Measurements from ENCODE around the gene GALNT2.

GALNT2 gene

GRCh38 chr1:230146709-230147108 lies 79.7 kb downstream of the GALNT2 start:
- no peak for DNase-seq (ENCODE audit: low spot score)

GRCh38 chr1:230147253-230148125 lies 80.5 kb downstream of the GALNT2 start:
- DNase-seq (ENCODE audit: low spot score), result no peak

GRCh38 chr1:230148126-230148652 lies 81.2 kb downstream of the GALNT2 start:
- no peak for DNase-seq (ENCODE audit: low spot score)

GRCh38 chr1:230148768-230149469 lies 81.9 kb downstream of the GALNT2 start:
- no peak for DNase-seq (ENCODE audit: low spot score)

- no peak for DNase-seq (ENCODE audit: low spot score)
Observed at GRCh38 chr1:230149751-230150584, 82.9 kb downstream of the GALNT2 start.

GRCh38 chr1:230150615-230151014 lies 83.6 kb downstream of the GALNT2 start:
- no peak for DNase-seq (ENCODE audit: low spot score)

- no peak for DNase-seq (ENCODE audit: low spot score)
Observed at GRCh38 chr1:230151924-230152468, 85.0 kb downstream of the GALNT2 start.

- DNase-seq (ENCODE audit: low spot score), result no peak
Observed at GRCh38 chr1:230152999-230153398, 86.0 kb downstream of the GALNT2 start.

GRCh38 chr1:230153641-230154296 lies 86.7 kb downstream of the GALNT2 start:
- no peak for DNase-seq (ENCODE audit: low spot score)

- DNase-seq (ENCODE audit: low spot score), result no peak
Observed at GRCh38 chr1:230155021-230155420, 88.0 kb downstream of the GALNT2 start.

GRCh38 chr1:230156068-230156467 lies 89.0 kb downstream of the GALNT2 start:
- no peak for DNase-seq (ENCODE audit: low spot score)

- DNase-seq (ENCODE audit: low spot score), result no peak
Observed at GRCh38 chr1:230156536-230156935, 89.5 kb downstream of the GALNT2 start.

GRCh38 chr1:230157420-230158390 lies 90.7 kb downstream of the GALNT2 start:
- DNase-seq (ENCODE audit: low spot score), result no peak

GRCh38 chr1:230158415-230159291 lies 91.6 kb downstream of the GALNT2 start:
- DNase-seq (ENCODE audit: low spot score), result no peak

- DNase-seq (ENCODE audit: low spot score), result no peak
Observed at GRCh38 chr1:230159580-230159979, 92.5 kb downstream of the GALNT2 start.

GRCh38 chr1:230160957-230161771 lies 94.1 kb downstream of the GALNT2 start:
- no peak for DNase-seq (ENCODE audit: low spot score)

GRCh38 chr1:230163205-230163604 lies 96.2 kb downstream of the GALNT2 start:
- DNase-seq (ENCODE audit: low spot score), result no peak

GRCh38 chr1:230163719-230164118 lies 96.7 kb downstream of the GALNT2 start:
- DNase-seq (ENCODE audit: low spot score), result no peak

Data from cerebellar cortex (tissue), 1 donor.